ENCODE data around the gene ATRAID. TPM values are rescaled to one million over a fixed set of nuclear protein-coding genes. Genes with fewer than 3 reads are reported as not detected.

ATRAID gene
- total and polyA plus RNA-seq, 12 donors = 116 to 162 (median 132) TPM

DNA sequence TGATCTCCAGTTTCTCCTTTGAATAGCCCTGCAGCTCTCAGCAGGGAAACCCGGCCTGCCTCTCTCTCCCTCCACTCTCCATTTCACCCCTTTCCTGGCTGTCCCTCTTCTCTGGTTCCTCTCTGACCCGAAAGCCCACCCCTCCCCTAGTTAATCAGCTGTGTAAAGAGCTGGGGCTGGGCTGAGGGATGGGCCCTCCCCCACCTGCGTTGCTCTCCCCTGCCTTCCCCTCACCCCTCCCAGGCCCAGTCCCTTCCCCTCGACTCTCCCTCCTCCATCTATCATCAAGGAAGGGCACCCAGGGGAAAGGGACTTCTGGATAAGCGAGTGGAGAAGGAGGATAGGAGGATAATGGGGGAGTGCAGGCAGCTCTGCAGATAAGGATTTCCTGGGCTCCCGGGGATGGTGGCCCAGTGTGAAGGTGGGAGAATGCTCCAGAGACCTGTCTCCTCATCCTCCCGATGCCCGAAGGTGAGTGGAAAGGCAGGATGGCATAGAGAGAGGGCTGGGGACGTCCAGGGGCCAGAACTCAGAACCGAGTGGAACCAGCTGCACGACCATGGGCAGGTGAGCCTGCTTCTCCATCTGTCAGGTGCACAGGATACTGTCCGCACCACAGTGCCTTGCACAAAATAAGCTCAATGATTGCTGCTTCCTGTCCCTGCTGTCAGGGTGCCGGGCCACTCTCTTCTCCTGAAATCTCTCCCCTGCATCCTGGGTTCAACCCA, 39.0 kb downstream of the ATRAID start:
- intact Hi-C loops (cut with DNase I) = loop anchor here in 6 of 10 donors (1.0 to 10.0 kb wide), 6 partner anchors 30 to 54 kb away; partner anchors contain the start of genes TRIM54 (in 1 of the 6) and UCN (in 1 of the 6)
- 49 to 60% methylated on average over 13 of the region's 13 CpGs for WGBS, 2 donors
- ATAC-seq (peak in 2 of 8 donors; percentile 6 to 9), DNase-seq (no peak)
- TF ChIP-seq, protein P1, sequence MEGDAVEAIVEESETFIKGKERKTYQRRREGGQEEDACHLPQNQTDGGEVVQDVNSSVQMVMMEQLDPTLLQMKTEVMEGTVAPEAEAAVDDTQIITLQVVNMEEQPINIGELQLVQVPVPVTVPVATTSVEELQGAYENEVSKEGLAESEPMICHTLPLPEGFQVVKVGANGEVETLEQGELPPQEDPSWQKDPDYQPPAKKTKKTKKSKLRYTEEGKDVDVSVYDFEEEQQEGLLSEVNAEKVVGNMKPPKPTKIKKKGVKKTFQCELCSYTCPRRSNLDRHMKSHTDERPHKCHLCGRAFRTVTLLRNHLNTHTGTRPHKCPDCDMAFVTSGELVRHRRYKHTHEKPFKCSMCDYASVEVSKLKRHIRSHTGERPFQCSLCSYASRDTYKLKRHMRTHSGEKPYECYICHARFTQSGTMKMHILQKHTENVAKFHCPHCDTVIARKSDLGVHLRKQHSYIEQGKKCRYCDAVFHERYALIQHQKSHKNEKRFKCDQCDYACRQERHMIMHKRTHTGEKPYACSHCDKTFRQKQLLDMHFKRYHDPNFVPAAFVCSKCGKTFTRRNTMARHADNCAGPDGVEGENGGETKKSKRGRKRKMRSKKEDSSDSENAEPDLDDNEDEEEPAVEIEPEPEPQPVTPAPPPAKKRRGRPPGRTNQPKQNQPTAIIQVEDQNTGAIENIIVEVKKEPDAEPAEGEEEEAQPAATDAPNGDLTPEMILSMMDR (IDR thresholded peaks at IDR 0.05) = no peak
- Histone ChIP-seq H3K4me1 (peaks cover 0 to 20% (median 8%) of the 10 kb centered on the region in 9 donors), H3K27me3 (peaks cover 0 to 45% (median 25%) of the 10 kb centered on the region in 7 donors), H3K9me3 (no peaks in the 10 kb centered on the region), H3K27ac (no peak overlapping the region), H3K36me3 (no peaks in the 10 kb centered on the region), H3K4me3 (no peak overlapping the region)

DNA sequence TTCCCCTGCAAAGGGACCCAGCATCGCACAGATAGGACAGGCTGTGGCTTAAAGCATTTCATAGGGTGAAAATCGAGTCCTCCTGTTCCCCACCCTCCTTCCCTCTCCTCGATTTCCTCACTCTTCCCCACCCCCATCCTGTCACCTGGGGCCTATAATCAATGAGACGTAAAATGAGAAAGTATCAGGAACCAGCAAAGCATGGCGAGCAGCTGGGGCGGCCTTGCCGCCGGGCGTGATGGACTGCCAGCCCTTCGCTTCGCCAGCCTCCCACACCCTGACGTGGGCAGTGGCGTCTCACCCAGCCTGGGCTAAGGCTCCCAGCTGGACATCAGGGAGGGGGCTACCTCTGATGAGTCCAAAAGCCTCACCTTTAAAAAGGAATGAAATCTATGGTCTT, 39.9 kb downstream of the ATRAID start:
- Histone ChIP-seq H3K4me1 (peaks cover 0 to 21% (median 8%) of the 10 kb centered on the region in 9 donors), H3K36me3 (no peaks in the 10 kb centered on the region), H3K9me3 (no peaks in the 10 kb centered on the region), H3K4me3 (no peak overlapping the region), H3K27me3 (peaks cover 0 to 45% (median 35%) of the 10 kb centered on the region in 7 donors), H3K27ac (no peak overlapping the region)
- ATAC-seq (no peak), DNase-seq (no peak)
- WGBS, 2 donors = 76 to 86% methylated on average over 13 of the region's 13 CpGs
- intact Hi-C loops (cut with DNase I) = loop anchor here in 5 of 10 donors (2.0 to 10.0 kb wide), 5 partner anchors 29 to 53 kb away; partner anchors contain the start of genes TRIM54 (in 1 of the 5) and UCN (in 1 of the 5)
- TF ChIP-seq, protein P1 (IDR thresholded peaks at IDR 0.05) = no peak

DNA sequence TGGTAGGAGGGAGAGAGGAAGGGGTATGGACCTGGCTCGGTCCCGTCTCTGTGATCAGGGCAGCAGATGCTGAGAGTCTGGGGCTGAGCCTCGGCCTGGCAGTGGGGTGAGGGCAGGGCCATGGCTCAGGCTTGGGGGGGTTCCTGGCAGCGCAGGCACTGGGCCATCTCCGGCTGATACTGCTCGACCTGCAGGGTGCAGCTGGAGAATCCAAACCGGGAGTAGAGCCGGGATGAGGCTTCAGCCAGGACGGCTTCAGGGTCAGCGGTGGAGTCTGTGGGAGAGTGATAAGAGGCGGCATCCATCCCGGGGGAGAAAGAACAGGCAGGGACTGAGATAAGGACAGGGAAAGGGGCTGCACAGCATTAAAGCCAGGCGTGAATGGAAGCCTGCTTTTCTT, 43.3 kb downstream of the ATRAID start:
- WGBS, 2 donors = 14 to 17% methylated on average over 13 of the region's 13 CpGs
- DNase-seq (no peak), ATAC-seq (peak in 3 of 8 donors; percentile 22 to 69 (median 27))
- H3K27me3 ChIP-seq = peaks cover 0 to 67% (median 59%) of the 10 kb centered on the region in 7 donors
- H3K4me1 ChIP-seq = peaks cover 0 to 17% (median 7%) of the 10 kb centered on the region in 9 donors
- H3K9me3 ChIP-seq = no peaks in the 10 kb centered on the region
- TF ChIP-seq, protein P1 (IDR thresholded peaks at IDR 0.05) = no peak
- H3K4me3 ChIP-seq = no peak overlapping the region
- intact Hi-C loops (cut with DNase I) = loop anchor here in 1 of 10 donors (10.0 kb wide), 1 partner anchor 50 kb away; the partner anchor contains the start of gene UCN
- no peak overlapping the region for H3K27ac ChIP-seq
- H3K36me3 ChIP-seq = no peaks in the 10 kb centered on the region

DNA sequence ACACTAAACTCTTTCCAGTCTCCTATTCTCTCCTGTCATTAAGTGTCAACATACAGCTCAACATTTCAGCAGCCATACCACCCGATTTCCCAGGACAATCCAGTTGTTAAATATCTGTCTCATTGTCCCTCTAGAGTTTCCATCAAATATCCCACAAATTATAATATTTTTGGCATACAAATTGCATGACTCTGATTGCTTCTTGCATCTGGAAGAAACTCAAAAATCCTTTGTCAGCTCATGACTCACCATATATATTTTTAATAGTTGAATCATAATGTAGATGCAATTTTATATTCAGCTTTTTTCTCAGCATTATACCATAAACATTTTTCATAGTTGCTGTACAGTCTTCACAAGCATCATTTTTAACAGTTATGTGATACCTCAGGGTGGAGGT, 43.8 kb downstream of the ATRAID start:
- no peak overlapping the region for H3K4me3 ChIP-seq
- ATAC-seq (no peak), DNase-seq (no peak)
- H3K36me3 ChIP-seq = no peaks in the 10 kb centered on the region
- peaks cover 0 to 72% (median 61%) of the 10 kb centered on the region in 7 donors for H3K27me3 ChIP-seq
- peaks cover 0 to 13% (median 4%) of the 10 kb centered on the region in 9 donors for H3K4me1 ChIP-seq
- H3K9me3 ChIP-seq = no peaks in the 10 kb centered on the region
- TF ChIP-seq, protein P1 (IDR thresholded peaks at IDR 0.05) = no peak
- intact Hi-C loops (cut with DNase I) = loop anchor here in 1 of 10 donors (10.0 kb wide), 1 partner anchor 49 kb away; the partner anchor contains the start of gene UCN
- no peak overlapping the region for H3K27ac ChIP-seq
- WGBS, 2 donors = 15 to 28% methylated on average over 1 of the region's 1 CpG
